GM23338 (cell line): ENCODE data around the gene ATF3.
"Not testable (repeated sequence)": the region's sequence is repeated elsewhere in the genome, so short reads cannot be mapped to it uniquely, and the experiment has no call there.

Source experiments
- CTCF ChIP-seq, 2 experiments: fragments of 200-600 bp in 1 of 2; sonication (generic) in 1 of 2; conservative IDR thresholded peaks; 2 replicates each; pipeline versions ENCODE4 v1.5.1 to v1.6.1; 2016 to 2017; ENCODE audit warnings: antibody characterized with exemption in 2 of 2, low read depth in 2 of 2, mild to moderate bottlenecking in 2 of 2, moderate library complexity in 1 of 2
- EZH2 ChIP-seq: fragments of 200-600 bp; sonication (generic); IDR thresholded peaks from one replicate; pipeline ENCODE4 v1.8.0; 2017; ENCODE audit warnings: antibody characterized with exemption, mild to moderate bottlenecking, low read depth; ENCODE audit not compliant: unreplicated experiment
- POLR2AphosphoS5 ChIP-seq: IDR thresholded peaks from 2 replicates; pipeline ENCODE4 v1.6.1; 2016; ENCODE audit warnings: antibody characterized with exemption, low read depth

- not testable (repeated sequence) for TF ChIP-seq POLR2AphosphoS5; CTCF (conservative IDR thresholded peaks at IDR 0.05; ENCODE audit: low read depth in 2 of 2); EZH2
These were observed 31.0 kb downstream of the ATF3 start for GRCh38 chr1:212639524-212639923.
